Vagina (tissue), 2 donors: ENCODE measurements around the gene DCC.

ENCODE experiments used
- CTCF ChIP-seq, 3 experiments: fragments of 450-650 bp in 2 of 3; fragments of 200-600 bp in 1 of 3; sonication (generic) in 1 of 3; IDR thresholded peaks; one replicate each; pipeline ENCODE4 v1.5.1; 2017 to 2019; ENCODE audit warnings: antibody characterized with exemption in 3 of 3, mild to moderate bottlenecking in 2 of 3, moderate library complexity in 2 of 3
- POLR2A ChIP-seq, 2 donors: fragments of 450-650 bp; IDR thresholded peaks; one replicate each; pipeline ENCODE4 v1.6.1; 2017; ENCODE audit warnings: antibody characterized with exemption in 2 of 2, mild to moderate bottlenecking in 2 of 2, moderate library complexity in 2 of 2
- POLR2AphosphoS5 ChIP-seq, 2 donors: sonication (generic); formaldehyde crosslinking; IDR thresholded peaks; one replicate each; pipeline ENCODE4 v1.9.0; 2017; ENCODE audit warnings: antibody characterized with exemption in 2 of 2, mild to moderate bottlenecking in 2 of 2, low read depth in 1 of 2; ENCODE audit not compliant: insufficient read depth in 1 of 2

GRCh38 chr18:53489266-53489665, 1149.3 kb downstream of the DCC start:
- TF ChIP-seq CTCF (IDR thresholded peaks at IDR 0.05) (no peak), POLR2A (IDR thresholded peaks at IDR 0.05) (no peak), POLR2AphosphoS5 (IDR thresholded peaks at IDR 0.05; ENCODE audit: insufficient read depth in 1 of 2, low read depth in 1 of 2) (no peak)
